Activated CD4-positive, CD25-positive, alpha-beta regulatory T cell treated with anti-CD3 and anti-CD28 coated beads, Interleukin-2, amount 50 U/mL, for 24 hours (primary cell): Measurements from ENCODE around the gene NFATC4.
"Not testable (repeated sequence)": the region's sequence is repeated elsewhere in the genome, so short reads cannot be mapped to it uniquely, and the experiment has no call there.

ENCODE experiments used
- ATAC-seq, 2 donors: fragments of 150-1000 bp; cut with Tn5 transposase; one replicate each; pipeline ENCODE4 v1.10.0; 2021; ENCODE audit warnings: mild to moderate bottlenecking in 1 of 2, moderate library complexity in 1 of 2

NFATC4 gene

DNA sequence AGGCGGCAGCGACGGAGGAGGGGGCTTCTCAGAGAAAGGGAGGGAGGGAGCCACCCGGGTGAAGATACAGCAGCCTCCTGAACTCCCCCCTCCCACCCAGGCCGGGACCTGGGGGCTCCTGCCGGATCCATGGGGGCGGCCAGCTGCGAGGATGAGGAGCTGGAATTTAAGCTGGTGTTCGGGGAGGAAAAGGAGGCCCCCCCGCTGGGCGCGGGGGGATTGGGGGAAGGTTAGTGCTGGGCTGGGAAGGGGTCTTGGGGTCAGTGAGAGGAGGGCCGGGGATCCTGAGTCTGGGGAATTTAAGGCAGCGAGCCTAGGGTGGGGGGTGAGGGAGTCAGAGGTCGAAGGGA lies 203 bp downstream of the NFATC4 start:
- ATAC-seq: no peak

- no peak for ATAC-seq
Measured at GRCh38 chr14:24368562-24369252, 723 bp downstream of the NFATC4 start.

DNA sequence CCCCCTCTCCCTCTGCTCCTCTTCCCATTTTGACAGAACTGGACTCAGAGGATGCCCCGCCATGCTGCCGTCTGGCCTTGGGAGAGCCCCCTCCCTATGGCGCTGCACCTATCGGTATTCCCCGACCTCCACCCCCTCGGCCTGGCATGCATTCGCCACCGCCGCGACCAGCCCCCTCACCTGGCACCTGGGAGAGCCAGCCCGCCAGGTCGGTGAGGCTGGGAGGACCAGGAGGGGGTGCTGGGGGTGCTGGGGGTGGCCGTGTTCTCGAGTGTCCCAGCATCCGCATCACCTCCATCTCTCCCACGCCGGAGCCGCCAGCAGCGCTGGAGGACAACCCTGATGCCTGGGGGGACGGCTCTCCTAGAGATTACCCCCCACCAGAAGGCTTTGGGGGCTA lies 1.5 kb downstream of the NFATC4 start:
- ATAC-seq: no peak

DNA sequence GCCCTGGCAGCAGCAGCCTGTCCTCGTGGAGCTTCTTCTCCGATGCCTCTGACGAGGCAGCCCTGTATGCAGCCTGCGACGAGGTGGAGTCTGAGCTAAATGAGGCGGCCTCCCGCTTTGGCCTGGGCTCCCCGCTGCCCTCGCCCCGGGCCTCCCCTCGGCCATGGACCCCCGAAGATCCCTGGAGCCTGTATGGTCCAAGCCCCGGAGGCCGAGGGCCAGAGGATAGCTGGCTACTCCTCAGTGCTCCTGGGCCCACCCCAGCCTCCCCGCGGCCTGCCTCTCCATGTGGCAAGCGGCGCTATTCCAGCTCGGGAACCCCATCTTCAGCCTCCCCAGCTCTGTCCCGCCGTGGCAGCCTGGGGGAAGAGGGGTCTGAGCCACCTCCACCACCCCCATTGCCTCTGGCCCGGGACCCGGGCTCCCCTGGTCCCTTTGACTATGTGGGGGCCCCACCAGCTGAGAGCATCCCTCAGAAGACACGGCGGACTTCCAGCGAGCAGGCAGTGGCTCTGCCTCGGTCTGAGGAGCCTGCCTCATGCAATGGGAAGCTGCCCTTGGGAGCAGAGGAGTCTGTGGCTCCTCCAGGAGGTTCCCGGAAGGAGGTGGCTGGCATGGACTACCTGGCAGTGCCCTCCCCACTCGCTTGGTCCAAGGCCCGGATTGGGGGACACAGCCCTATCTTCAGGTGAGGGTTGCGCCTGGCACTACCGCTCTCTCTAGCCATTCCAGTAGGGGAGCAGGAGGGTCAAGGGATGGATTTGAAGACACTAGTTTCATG lies 2.1 kb downstream of the NFATC4 start:
- no peak for ATAC-seq

DNA sequence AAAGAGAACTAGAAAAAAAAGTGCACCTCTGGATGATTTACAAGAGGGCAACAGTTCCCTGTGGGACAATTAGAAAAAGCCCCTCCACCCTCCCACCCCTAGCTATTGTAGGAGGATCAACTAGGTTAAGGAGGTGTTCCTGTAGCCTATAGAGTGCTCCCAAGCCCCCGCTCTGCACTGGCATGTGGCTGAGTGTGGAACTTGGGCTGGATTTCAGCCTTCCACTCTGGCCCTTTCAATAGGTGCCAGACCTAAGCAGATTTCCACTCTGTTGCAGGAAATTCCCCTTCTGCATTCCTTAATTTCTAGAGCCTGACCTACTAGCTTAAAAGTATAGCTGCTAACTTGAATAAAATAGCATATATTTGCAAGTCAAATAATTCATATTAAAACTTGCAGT lies 2.8 kb downstream of the NFATC4 start:
- no peak for ATAC-seq

DNA sequence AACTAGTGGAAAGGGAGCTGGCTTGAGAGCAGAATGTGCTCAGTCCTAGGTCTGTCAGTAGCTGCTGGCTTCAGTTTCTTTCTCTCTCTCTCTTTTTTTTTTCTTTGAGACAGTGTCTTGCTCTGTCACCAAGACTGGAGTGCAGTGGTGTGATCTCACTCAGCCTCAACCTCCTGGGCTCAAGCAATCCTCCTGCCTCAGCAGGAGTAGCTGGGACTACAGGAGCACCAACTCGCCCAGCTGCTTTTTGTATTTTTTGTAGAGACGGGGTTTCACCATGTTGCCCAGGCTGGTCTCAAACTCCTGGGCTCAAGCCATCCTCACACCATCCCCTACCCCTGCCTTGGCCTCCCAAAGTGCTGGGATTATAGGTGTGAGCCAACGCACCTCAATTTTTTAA lies 3.6 kb downstream of the NFATC4 start:
- ATAC-seq: not testable (repeated sequence)

- no peak for ATAC-seq
Measured at GRCh38 chr14:24372701-24373416, 4.9 kb downstream of the NFATC4 start.

- ATAC-seq: no peak
Measured at GRCh38 chr14:24376448-24377070, 8.6 kb downstream of the NFATC4 start.

DNA sequence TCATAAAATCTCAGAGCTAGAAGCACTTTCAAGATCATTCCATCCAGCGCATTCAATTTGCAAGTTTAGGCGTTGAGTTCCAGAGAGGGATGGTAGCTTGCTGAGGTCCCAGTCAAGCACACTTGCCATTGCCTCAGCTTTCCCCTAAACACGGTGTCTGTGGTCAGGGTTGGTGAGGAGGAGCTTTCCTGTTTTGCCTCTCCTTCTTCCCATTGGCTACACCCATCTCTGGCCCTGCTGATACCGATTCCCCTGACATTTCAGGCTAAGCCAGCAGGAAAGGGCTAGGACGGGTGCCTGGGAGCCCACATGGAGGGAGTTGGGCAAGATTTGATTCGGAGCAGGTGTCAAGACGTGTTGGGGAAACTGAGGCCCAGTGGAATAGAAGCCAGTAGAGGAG lies 9.1 kb downstream of the NFATC4 start:
- no peak for ATAC-seq

DNA sequence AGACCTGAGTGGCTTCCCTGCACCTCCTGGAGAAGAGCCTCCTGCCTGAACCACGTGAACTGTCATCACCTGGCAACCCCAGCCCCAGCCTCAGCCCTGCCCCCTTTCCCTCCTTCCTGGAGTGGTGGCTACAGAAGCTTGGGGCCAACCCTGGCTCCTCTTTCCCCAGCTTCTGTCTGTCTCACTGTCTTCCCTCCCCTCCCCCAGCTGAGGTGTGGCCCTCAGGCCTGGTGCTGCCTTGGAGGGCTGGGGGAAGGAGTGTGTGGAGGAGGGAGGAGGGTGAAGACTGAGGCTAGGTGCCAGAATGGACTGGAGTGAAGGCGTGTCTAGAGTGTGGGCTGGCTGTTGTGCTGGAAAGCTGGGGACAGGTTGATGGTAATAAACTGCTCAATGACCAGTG lies 9.7 kb downstream of the NFATC4 start:
- ATAC-seq: no peak

DNA sequence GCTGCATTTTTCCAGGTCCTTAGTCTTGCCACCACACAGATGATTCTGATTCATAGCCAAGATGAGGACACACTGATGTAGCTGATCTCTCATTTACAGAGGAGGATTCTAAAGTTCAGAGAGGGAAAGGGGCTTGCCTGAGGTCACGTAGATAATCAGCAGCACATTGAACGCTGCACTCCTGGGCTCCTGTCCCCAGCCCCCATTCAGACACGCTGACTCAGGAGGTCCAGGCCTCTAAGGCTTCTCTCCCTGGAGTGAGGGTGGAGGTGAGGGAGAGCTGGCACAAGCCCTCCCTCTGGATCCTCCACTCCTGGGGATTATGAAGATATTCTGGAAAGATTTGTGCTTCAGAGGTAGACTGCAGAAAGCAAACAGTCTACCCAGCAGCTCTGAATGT lies 10.3 kb downstream of the NFATC4 start:
- no peak for ATAC-seq

GRCh38 chr14:24378981-24379906 lies 11.3 kb downstream of the NFATC4 start:
- no peak for ATAC-seq

- ATAC-seq: no peak
Measured at GRCh38 chr14:24379907-24380730, 12.1 kb downstream of the NFATC4 start.

GRCh38 chr14:24381363-24382063 lies 13.5 kb downstream of the NFATC4 start:
- peak; percentile 87 to 92 for ATAC-seq

- ATAC-seq: no peak
Measured at GRCh38 chr14:24382064-24382371, 14.0 kb downstream of the NFATC4 start.

- ATAC-seq: no peak
Measured at GRCh38 chr14:24384169-24384568, 16.2 kb downstream of the NFATC4 start.

GRCh38 chr14:24385524-24385923 lies 17.5 kb downstream of the NFATC4 start:
- ATAC-seq: no peak

GRCh38 chr14:24387009-24387345 lies 19.0 kb downstream of the NFATC4 start:
- ATAC-seq: no peak

- not testable (repeated sequence) for ATAC-seq
Measured at GRCh38 chr14:24387579-24387978, 19.6 kb downstream of the NFATC4 start.

- no peak for ATAC-seq
Measured at GRCh38 chr14:24388474-24389179, 20.6 kb downstream of the NFATC4 start.
